DMS 273 treated with DMSO at 0.1 percent for 48 hours (cell line): ENCODE results near the gene AIP.
"Not testable (repeated sequence)": the region's sequence is repeated elsewhere in the genome, so short reads cannot be mapped to it uniquely, and the experiment has no call there.

Source experiments
- DNase-seq: peaks from one replicate; lab custom pipeline; 2025; lab: John Stamatoyannopoulos, UW

Gene AIP

GRCh38 chr11:67468759-67469507, 13.9 kb upstream of the AIP start, which contains the start of gene TMEM134:
TSS of gene TMEM134 (minus strand) at chr11:67469251. CDS start at chr11:67469192, 59 bp downstream.
- peak; percentile 39 for DNase-seq

- DNase-seq = no peak
Observed at GRCh38 chr11:67469508-67469811, 13.4 kb upstream of the AIP start.

DNA sequence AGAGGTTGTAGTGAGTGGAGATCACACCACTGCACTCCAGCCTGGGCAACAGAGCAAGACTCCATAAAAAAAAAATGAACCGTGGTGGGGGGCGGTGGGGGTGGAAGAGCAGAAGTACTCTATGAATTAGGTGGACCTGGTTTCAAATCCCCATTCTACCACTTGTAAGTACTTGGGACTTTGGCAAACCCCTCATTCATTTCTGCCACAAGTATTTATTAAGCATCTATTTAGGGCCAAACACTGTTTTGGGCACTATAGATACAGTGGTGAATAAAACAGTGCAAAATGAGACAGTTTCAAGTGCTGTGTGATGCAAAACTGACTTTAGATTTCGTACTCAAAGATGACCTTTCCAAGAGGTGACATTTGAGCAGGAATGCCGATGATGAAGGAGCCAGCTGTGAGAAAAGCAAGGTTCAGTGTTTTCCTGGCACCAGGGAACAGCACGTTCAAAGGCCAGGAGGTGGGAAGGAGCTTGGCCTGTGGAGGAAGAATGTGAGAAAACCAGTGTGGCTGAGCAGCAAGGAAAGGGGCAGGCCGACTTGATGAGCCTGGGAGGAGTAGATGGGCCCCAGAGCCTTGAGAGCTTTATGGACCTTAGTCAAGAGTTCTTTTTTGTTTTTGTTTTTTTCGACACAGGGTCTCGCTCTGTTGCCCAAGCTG, 12.4 kb upstream of the AIP start:
- no peak for DNase-seq

- DNase-seq = no peak
Observed at GRCh38 chr11:67472882-67473281, 9.9 kb upstream of the AIP start.

DNA sequence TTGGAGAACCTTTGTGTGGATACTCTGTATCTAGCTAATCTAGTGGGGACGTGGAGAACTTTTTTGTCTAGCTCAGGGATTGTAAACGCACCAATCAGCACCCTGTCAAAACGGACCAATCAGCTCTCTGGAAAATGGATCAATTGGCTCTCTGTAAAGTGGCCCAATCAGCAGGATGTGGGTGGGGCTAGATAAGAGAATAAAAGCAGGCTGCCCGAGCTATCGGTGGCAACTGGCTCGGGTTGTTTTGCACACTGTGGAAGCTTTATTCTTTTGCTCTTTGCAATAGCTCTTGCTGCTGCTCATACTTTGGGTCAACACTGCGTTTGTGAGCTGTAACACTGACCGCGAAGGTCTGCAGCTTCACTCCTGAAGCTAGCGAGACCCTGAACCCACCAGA, 6.1 kb upstream of the AIP start:
- not testable (repeated sequence) for DNase-seq

DNA sequence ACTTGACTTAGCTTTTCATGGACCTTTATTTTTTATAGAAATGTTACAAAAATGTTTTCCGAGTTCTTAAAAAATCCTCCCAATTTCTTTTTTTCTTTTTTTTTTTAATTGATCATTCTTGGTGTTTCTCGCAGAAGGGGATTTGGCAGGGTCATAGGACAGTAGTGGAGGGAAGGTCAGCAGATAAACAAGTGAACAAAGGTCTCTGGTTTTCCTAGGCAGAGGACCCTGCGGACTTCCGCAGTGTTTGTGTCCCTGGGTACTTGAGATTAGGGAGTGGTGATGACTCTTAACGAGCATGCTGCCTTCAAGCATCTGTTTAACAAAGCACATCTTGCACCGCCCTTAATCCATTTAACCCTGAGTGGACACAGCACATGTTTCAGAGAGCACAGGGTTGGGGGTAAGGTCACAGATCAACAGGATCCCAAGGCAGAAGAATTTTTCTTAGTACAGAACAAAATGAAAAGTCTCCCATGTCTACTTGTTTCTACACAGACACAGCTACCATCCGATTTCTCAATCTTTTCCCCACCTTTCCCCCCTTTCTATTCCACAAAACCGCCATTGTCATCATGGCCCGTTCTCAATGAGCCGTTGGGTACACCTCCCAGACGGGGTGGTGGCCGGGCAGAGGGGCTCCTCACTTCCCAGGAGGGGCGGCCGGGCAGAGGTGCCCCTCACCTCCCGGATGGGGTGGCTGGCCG, 5.3 kb upstream of the AIP start:
- DNase-seq = not testable (repeated sequence)

DNA sequence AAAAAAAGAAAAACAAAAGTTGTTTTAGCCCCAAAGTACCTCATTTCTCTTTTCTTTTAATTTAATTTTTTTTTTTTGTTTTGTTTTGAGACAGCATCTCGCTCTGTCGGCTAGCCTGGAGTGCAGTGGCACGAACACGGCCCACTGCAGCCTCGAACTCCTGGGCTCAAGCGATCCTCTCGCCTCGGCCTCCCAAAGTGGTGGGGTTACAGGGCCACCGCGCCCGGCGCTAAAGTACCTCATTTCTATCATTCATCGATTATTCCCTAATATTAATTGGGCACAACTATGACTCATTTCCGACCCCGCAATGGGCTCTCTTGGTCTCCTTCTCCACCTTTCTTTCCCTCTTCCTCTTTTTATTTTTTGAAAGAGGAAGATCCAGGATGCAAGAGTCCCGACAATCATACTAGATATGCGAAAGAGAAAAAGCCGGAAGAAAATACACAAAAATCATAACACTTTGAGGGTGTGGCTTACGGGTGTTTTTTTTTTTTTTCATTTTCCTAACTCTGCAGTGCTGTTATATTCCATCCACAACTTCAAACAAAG, 475 bp upstream of the AIP start:
- DNase-seq = no peak

- DNase-seq = no peak
Observed at GRCh38 chr11:67483831-67484665, 1.2 kb downstream of the AIP start.

GRCh38 chr11:67484847-67485311, 2.1 kb downstream of the AIP start:
- DNase-seq = no peak

DNA sequence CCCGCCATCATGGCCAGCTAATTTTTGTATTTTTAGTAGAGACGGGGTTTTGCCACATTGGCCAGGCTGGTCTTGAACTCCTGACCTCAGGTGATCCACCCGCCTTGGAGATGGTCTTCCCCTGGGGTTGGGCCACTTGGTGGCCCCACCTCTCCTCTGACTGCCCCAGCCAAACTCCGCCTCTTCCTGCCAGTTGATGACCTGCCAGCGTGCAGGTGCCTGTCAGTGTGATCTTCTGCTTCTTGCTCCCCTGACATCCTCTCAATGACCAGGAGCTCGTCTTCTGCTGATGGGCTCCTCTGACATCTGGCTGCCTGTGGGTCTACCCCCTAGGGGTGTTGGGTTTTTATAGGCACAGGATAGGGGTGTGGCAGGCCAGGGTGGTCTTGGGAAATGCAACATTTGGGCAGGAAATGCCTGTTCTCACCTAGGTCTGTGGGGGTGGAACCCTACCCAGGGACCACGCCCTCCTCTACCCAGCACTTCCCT, 3.1 kb downstream of the AIP start:
- DNase-seq = not testable (repeated sequence)

- no peak for DNase-seq
Observed at GRCh38 chr11:67486481-67487195, 3.8 kb downstream of the AIP start.

DNA sequence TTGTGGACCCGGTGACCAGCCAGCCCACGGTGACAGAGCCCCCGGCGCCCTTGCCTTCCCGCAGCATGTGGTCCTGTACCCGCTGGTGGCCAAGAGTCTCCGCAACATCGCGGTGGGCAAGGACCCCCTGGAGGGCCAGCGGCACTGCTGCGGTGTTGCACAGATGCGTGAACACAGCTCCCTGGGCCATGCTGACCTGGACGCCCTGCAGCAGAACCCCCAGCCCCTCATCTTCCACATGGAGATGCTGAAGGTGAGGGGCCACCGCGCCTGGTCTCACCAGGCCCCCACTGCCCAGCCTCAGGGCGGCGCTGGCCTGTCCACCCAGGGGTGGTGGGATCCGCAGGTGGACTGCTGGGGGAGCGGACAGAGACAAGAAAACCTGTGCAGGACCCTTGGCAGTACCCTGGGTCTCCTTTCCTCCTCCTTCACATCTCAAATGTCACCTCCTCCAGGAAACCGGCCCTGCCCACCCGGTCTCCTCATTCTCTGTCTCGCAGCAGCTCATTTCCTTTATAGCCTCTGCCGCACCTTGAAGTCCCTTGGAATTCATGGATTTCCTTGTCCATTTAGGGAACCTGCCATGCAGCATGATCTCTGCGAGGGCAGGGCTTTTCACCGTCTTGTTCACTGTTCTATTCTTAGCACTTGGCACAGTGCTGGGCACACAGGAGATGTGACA, 6.5 kb downstream of the AIP start:
- no peak for DNase-seq

DNA sequence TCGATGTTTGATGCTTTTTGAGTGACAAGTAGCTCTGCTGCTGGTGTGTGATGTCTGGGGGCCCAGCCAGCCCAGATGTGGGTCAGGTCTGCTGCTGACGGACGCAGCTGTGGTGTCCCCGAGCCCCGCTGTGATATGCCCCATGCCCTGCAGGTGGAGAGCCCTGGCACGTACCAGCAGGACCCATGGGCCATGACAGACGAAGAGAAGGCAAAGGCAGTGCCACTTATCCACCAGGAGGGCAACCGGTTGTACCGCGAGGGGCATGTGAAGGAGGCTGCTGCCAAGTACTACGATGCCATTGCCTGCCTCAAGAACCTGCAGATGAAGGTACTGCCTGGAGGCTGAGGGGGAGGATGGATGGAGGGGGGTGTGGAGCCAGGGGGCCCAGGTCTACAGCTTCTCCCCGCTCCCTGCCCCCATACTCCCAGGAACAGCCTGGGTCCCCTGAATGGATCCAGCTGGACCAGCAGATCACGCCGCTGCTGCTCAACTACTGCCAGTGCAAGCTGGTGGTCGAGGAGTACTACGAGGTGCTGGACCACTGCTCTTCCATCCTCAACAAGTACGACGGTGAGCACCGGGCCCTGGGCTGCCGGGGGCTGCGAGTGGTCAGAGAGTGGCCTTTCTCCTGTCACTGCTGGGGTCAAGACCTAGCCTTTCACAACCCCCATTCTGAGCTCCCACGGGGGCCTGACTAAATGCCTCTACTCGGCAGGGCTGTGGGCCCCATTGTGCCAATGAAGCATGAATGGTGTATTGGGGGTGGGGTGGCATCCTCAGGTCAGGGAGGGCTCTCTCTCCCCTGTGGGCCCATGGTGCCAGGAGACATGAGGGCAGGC, 7.3 kb downstream of the AIP start:
- DNase-seq = no peak

DNA sequence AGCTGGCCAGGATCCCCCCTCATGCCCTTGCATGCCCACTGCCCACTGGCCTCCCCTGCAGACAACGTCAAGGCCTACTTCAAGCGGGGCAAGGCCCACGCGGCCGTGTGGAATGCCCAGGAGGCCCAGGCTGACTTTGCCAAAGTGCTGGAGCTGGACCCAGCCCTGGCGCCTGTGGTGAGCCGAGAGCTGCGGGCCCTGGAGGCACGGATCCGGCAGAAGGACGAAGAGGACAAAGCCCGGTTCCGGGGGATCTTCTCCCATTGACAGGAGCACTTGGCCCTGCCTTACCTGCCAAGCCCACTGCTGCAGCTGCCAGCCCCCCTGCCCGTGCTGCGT, 7.9 kb downstream of the AIP start:
- no peak for DNase-seq

- DNase-seq = no peak
Observed at GRCh38 chr11:67491276-67492068, 8.6 kb downstream of the AIP start.

GRCh38 chr11:67492069-67492727, 9.4 kb downstream of the AIP start:
- DNase-seq = no peak

GRCh38 chr11:67492801-67493547, 10.1 kb downstream of the AIP start:
- DNase-seq = no peak
